ENCODE data around the gene WDR6. TPM values are rescaled to one million over a fixed set of nuclear protein-coding genes. Genes with fewer than 3 reads are reported as not detected.
"Not testable (repeated sequence)": the region's sequence is repeated elsewhere in the genome, so short reads cannot be mapped to it uniquely, and the experiment has no call there.

WDR6 gene
- total RNA-seq, 1 donor from 2014 or later: 96.6 TPM

DNA sequence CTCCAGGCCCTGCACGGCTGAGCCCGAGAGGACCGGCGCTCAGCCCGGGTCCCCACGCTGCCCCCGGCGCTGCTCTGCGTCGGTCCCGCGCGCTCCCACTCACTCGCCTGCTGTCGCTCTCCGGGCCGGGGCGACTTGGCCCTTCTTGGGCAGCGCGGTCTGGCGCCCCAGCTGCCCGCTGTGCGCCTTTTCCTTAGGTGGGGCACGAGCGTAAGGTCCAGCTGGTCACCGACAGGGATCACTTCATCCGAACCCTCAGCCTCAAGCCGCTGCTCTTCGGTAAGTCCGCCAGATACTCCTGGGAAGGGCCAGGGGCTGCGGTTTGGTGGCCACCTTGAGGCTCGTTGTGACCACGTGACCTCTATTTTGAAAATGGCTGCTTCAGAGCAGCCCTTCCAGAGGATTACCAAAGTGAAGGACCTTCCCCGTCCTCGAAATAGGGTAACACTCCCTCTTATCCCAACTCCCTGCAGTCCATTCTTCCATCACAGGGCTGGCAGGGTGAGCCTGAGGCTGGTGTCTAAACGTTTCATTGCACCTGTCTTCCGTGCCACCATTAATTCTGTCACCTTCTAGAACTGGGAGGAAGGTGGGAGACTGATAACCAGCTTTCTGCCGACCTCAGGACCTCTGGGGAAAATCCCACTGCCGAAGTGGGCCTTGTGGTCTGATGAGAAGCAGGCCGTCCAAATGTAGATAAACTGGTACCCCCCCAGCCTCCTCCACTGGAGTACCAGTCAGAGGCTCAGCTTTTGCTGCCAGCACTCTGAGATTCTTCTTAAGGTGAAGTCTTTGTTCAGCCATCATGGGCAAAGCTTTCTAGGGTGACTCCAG, 16.3 kb upstream of the WDR6 start:
- intact Hi-C loops (cut with DNase I): no loop called here
- no peak for DNase-seq (ENCODE audit: low spot score)

DNA sequence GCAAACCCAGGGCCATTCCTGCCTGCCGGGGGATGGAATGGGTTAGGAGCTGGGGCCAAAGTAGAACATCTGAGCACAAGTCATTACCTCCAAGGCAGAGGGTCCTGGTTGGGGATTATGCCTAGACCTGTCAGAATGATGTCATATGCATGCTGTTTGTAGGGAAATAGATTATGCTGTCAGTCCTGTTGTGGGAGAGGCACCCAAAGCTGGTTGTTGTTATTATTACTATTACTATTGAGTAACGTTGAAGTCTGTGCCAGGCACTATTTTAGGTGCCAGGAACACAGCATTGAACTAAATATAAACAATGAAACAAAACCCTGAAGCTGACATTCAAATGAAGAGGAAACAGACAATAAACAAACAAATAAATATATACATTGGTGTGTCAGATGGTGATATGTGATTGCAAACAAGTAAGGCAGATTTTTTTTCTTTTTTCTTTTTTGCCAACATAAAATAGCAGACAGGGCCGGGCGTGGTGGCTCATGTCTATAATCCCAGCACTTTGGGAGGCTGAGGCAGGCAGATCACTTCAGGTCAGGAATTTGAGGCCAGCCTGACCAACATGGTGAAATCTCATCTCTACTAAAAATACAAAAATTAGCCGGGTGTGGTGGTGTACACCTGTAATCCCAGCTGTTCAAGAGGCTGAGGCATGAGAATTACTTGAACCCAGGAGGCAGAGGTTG, 15.2 kb upstream of the WDR6 start:
- DNase-seq (ENCODE audit: low spot score): no peak
- intact Hi-C loops (cut with DNase I): no loop called here

DNA sequence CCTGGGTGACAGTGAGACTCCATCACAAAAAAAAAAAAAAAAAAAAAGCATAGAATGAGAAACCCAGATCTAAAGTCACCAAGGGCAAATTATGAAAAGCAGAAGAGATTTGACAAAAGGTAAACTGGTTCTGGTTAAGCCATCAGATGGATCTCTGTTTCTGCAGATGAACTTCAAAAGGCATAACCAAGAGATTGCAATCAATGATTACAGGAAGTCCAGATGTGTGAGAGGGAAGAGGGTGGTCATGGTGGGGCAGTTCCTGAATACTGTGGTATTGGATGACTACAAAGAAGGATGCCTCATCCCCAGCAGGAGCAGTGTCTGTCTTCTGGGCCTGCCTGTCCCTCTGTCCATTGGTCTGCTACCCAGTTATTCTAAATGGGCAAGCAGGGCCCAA, 13.4 kb upstream of the WDR6 start:
- intact Hi-C loops (cut with DNase I): no loop called here

DNA sequence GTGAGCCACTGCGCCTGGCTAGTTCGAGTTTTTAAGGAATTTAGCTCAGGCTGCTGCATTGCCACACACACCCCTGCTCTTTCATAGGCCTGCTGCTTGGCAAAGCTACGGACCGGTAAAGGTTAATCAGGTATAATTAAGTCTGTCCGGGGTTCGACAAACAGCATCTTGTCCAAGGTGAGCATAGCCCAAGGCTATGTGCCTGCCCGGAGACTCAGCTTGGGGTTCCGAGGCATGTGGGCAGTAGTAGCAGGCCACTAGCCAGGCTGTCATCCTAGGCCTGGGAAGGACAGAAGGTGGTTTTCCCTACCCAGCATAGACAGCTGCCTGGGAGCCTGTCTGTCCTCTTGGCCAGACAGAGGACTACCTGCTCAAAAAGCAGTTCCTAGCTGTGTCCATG, 10.6 kb upstream of the WDR6 start:
- DNase-seq (ENCODE audit: low spot score): no peak
- intact Hi-C loops (cut with DNase I): no loop called here

More for the DNA sequence above, 13.4 kb upstream of the WDR6 start:
- DNase-seq (ENCODE audit: low spot score): no peak

DNA sequence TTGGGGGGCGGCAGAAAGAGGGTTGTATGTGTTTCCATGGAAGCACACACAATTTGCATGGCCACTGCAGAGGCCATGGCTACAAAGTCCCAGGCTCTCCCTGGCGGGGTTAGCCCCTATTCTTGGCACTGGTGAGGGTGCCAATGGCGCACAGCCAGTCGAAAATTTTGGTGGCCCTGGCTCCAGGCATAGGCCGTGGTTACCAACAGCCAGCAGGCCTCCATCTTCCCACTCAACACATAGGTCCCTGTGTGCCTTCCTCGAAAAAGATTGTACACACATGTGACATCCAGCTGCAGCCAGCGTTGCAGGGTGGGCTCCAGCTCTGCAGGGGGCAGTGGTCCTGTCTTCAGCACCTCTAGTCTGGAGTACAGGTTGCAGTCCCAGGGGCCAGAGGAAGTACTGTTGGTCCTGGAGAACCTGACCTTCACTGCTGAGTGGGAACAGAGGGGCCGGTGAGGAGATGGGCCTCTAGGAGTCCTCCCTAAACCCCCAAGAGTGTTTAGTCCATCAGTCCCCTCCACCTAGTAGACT, 10.0 kb upstream of the WDR6 start:
- intact Hi-C loops (cut with DNase I): no loop called here
- DNase-seq (ENCODE audit: low spot score): no peak

DNA sequence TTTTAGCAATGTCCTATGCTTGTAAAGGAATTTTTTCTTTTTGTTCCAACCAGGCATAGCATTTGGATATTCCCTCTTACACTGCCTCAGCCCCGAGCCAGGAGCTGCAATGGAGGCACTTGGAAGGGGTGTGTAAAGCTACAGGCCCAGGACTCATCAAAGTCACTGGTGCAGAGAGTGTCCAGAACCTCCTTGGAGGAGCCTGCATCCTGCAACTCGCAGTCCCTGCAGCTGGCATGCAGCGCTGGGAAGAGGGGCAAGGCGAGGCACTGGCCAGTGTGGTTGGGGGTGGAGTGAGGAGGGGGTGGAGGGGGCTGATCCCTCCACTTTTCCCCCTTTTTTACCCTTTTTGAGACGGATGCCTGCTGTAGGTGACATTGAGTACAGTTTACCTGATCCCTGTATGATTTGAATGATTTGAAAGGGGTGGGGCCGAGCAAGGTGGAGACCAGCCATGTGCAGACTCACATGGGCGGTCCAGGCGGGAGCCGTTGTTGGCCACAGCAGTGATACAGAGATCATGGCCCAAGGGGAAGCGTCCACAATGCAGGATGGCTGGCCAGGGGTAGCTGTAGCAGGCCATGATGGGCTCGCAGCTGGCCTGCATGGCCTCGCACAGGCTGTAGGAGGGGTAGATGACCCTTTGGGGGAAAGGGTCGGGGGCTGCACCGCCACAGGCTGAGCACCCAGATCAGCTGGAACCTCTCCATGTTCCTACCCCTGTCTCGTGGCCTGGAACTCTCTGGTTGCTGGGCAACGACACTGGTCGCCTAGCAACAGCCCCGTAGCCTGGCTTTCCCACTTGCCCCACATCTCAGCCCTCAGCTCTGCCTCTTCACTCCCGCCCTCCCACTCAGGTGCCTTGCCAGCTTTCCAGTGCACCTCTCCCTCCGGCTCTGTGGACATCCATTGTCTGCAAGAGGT, 9.2 kb upstream of the WDR6 start:
- intact Hi-C loops (cut with DNase I): no loop called here

DNA sequence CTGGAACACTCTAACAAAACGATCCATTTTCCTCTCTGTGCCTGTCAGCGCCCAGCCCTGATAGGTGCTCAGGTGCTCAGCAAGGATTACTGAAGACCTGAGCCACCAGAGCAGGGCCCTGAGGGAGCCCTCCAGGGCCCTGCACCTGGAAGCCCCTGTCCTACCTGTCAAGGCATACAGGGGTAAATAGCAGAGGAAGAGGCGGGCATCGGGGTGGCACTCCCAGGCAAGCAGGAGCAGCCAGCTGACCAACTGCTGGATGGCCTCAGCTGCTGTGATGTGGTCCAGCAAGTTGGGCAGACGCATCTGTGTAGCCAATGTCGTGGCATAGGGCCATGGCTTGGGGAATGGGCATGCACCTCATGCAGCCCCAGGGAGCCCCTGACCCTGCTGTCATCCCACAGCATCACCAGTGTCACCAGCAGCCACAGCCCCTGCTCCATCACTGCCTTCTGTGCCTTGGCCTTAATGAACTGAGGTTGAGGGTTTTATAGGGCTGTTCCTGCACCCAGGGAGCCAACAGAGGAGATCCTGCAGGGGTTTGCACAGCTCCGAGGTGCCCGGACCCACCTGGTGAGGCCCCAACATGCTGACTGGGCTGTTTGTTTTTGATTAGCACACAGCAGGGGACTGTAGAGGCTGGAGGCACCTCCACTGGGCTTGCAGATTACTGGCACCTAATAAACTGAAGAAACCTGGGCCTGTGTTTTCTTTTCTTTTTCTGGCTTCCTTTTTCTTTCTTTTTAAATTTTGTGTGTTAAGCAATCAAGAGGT, 7.9 kb upstream of the WDR6 start:
- DNase-seq (ENCODE audit: low spot score): no peak
- intact Hi-C loops (cut with DNase I): no loop called here

More for the DNA sequence above, 9.2 kb upstream of the WDR6 start:
- DNase-seq (ENCODE audit: low spot score): no peak

DNA sequence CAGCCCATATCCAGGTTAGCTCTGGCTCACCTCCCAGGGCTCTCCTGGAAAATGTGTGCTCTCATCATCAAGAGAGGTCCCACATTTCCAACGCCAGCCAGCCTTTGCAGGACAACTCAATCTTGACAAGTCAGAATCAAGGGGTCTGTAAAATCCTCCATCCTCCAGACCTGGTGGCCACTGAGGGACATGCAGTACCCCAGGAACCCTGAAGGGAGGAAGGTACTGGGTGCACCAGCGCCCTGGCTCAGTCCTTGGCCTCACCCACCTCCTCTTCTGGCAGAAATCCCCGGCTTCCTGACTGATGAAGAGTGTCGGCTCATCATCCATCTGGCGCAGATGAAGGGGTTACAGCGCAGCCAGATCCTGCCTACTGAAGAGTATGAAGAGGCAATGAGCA, 6.0 kb upstream of the WDR6 start:
- DNase-seq (ENCODE audit: low spot score): no peak
- intact Hi-C loops (cut with DNase I): no loop called here

DNA sequence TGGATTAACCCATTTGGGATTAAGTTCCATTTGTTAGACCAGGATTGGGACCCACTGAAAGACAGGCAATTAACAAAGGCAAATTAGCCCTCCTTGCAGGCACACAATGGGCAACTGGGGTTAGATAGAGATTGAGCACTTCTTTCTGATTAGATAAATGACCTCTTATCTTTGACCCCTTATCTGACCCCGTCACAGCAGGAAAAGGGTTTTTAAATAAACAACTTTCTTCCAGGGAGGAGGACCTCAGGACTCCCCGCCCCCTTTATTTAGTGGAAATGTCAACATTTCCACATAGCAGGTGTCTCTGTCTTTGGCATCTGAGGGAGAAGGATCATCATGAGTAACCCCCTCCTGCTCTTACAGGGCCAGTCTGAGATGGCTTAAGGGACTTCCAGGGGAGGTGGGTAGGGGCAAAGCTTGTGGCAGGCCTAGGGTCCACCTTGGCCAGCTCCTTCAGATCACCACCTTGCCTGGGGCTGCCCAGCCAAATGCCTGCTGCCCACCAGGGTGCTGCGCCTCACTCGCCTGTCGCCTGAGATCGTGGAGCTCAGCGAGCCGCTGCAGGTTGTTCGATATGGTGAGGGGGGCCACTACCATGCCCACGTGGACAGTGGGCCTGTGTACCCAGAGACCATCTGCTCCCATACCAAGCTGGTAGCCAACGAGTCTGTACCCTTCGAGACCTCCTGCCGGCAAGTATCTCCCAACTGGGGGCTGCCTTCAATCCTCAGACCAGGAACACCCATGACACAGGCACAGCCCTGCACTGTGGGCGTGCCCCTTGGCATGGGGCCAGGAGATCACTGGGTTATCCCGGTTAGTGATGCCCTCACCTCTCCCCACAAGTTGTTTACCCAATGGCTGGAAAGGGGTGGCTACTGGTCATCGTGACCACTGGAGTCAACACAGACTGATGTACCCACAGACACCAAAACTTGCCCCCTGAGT, 2.6 kb upstream of the WDR6 start:
- no peak for DNase-seq (ENCODE audit: low spot score)
- intact Hi-C loops (cut with DNase I): loop anchor here (5.0 kb wide), 1 partner anchor 87 kb away; the partner anchor contains the start of gene ARIH2

DNA sequence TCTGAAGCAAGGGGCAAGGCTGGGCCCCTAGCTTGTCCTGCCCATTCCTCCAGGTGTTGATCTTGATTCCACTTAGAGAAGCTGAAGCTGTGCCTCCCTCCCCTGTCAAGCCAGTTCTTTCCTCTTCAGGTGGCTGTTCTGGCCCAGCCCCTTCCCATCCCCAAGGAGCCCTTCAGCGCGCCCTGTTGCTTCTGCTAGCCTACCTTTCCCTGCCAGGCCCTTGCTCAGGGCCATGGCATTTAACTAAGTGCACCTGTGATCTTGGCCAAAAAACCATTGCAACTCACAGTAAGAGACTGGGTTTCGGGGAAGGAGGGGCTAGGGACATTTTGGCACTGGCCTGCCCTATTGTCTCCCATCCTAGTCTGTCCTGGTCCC, 1.9 kb upstream of the WDR6 start:
- DNase-seq (ENCODE audit: low spot score): no peak
- intact Hi-C loops (cut with DNase I): loop anchor here (5.0 kb wide), 1 partner anchor 88 kb away; the partner anchor contains the start of gene ARIH2

DNA sequence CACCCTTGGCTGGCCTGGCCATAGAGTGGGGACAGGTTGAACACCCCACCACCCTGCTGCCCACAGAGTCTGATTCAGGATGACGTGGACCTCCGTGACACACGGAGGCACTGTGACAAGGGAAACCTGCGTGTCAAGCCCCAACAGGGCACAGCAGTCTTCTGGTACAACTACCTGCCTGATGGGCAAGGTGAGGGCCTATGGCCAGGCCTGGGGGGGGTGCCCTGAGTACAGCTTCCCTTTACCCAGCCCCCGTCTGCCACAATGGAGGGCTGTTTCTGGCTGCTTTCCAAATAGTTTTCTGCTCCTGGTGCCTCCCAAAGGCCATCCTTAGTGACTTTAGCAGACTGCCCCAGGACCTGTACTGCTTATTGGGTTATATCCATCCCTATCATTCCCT, 1.2 kb upstream of the WDR6 start:
- no peak for DNase-seq (ENCODE audit: low spot score)

DNA sequence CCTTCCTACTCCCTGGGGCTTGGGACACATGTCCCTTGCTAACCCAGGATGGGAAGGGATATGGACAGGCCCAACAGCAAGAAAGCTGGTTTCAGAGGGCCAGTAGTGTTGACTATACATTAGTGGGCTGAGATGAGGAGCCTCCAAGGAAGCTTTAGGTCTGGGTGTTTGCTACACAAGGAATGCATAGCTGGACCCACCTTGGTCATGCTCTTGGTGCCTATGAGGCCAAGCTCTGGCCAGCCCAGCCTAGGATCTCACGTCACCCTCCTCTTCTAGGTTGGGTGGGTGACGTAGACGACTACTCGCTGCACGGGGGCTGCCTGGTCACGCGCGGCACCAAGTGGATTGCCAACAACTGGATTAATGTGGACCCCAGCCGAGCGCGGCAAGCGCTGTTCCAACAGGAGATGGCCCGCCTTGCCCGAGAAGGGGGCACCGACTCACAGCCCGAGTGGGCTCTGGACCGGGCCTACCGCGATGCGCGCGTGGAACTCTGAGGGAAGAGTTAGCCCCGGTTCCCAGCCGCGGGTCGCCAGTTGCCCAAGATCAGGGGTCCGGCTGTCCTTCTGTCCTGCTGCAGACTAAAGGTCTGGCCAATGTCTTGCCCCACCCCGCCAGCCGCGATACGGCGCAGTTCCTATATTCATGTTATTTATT, 653 bp upstream of the WDR6 start:
- no peak for DNase-seq (ENCODE audit: low spot score)
- intact Hi-C loops (cut with DNase I): loop anchor here (2.0 to 5.0 kb wide), 2 partner anchors 18 to 89 kb away; partner anchors contain the start of gene ARIH2

More for the DNA sequence above, 1.2 kb upstream of the WDR6 start:
- intact Hi-C loops (cut with DNase I): loop anchor here (2.0 to 5.0 kb wide), 2 partner anchors 17 to 89 kb away; partner anchors contain the start of gene ARIH2

DNA sequence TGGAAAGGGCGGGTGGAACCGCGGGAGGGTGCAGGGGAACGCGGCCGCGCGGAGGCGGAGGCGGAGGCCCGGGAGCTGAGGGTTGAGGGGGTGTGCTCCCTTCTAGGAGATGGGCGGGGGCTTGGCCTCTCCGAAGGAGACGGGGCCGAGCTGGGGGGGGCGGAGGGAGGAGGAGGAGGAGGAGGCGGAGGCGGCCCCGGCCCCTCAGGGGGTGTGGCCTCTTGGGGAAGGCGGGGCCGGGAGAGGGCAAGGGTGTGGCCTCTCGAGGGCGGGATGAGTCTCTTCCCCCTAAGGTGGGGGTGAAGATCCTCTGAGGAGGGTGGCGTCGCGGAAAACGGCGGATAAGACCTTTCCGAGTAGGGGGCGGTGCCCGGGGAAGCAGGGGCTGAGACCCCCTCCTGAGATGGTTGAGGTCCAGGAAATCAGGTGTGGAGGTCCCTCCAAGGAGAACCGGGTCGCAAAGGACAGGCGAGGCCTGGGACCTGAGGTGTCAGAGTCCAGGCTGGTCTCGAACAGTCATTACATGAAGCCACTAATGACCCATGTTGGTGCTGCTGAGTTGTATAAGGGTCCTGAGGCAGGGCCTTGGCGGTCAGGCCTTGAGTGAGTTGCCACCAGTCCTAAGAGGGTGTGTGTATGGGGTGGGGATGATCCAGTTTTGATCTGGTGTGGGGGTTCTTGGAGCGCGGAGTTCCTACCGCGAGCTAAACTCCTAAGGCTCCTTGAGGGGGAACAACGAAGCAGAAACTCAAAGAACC, 759 bp downstream of the WDR6 start:
- intact Hi-C loops (cut with DNase I): loop anchor here (2.0 to 5.0 kb wide), 2 partner anchors 19 to 91 kb away; partner anchors contain the start of gene ARIH2
- peak; percentile 94 for DNase-seq (ENCODE audit: low spot score)

DNA sequence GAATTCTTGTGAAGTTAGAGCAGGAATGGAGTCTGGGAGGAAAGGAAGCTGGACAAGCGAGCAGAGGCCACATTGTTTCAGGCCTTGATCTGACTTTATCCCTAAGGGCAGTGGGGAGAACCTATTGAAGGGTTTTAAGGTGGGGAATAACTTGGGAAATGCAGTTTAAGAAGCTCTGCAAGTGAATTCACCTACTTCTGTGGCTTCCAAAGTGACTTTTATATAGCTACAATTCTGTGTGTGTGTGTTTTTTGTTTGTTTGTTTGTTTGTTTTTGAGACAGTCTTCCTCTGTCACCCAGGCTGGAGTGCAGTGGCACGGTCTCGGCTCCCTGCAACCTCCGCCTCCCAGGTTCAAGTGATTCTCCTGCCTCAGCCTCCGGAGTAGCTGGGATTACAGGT, 1.4 kb downstream of the WDR6 start:
- not testable (repeated sequence) for DNase-seq (ENCODE audit: low spot score)
- intact Hi-C loops (cut with DNase I): loop anchor here (5.0 kb wide), 1 partner anchor 91 kb away; the partner anchor contains the start of gene ARIH2

DNA sequence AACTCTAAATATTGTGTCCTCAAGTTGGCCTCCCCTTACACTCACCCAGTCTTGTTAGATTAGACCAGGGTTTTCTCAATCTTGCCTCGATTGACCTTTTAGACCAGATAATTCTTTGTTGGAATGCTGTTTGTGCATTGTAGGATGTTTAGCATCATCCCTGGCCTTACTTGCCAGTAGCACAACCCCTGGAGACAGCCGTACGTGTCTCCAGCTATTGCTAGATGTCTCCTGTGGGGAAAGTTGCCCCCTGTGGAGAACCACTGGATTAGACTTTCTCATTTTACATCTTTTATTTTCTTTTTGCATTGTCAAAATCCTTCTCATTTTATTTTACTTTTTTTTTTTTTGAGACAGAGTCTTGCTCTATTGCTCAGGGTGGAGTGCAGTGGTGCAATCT, 2.2 kb downstream of the WDR6 start:
- DNase-seq (ENCODE audit: low spot score): no peak
- intact Hi-C loops (cut with DNase I): loop anchor here (5.0 kb wide), 1 partner anchor 92 kb away; the partner anchor contains the start of gene ARIH2

DNA sequence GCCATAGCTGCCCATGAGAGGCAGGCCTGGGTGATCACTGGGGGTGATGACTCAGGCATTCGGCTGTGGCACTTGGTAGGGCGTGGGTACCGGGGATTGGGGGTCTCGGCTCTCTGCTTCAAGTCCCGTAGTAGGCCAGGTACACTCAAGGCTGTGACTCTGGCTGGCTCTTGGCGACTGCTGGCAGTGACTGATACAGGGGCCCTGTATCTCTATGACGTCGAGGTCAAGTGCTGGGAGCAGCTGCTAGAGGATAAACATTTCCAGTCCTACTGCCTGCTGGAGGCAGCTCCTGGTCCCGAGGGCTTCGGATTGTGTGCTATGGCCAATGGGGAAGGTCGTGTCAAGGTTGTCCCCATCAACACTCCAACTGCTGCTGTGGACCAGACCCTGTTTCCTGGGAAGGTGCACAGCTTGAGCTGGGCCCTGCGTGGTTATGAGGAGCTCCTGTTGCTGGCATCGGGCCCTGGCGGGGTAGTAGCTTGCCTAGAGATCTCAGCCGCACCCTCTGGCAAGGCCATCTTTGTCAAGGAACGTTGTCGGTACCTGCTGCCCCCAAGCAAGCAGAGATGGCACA, 5.3 kb downstream of the WDR6 start:
- DNase-seq (ENCODE audit: low spot score): no peak
- intact Hi-C loops (cut with DNase I): no loop called here
